Measurements from ENCODE around the gene RSU1.

Gene RSU1

DNA sequence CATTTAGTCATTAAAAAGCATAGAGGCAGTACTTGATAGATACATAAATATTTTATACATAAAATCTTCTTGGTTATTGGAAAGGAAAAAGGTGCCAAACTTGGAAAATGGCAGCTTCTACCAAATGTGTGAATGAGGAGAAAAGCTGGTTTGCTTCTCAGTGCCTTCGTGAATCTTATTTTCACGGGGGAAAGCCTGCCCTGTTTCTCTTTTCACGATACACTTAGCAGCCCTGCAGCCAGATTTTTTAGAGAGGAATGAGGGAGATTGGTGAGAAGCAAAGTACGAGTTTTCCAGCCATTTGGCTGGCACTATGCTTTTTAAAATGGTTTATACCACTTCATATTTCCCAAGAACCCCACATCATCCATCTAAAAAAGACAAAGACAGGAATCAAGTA, 272.6 kb downstream of the RSU1 start:
- Histone ChIP-seq H3K9me3 (ENCODE audit: insufficient read depth, low read length, severe bottlenecking) (no peaks in the 10 kb centered on the region), H3K79me2 (ENCODE audit: insufficient read depth, low read length) (no peaks in the 10 kb centered on the region), H3K27ac (ENCODE audit: low read length) (no peak overlapping the region), H3K9ac (ENCODE audit: low read depth, low read length) (no peak overlapping the region), H2AFZ (ENCODE audit: low read depth, low read length) (no peak overlapping the region), H3K4me3 (ENCODE audit: low read depth in 1 of 2, low read length in 2 of 2) (no peak overlapping the region), H4K20me1 (ENCODE audit: insufficient read depth, low read length) (no peaks in the 10 kb centered on the region), H3K4me2 (ENCODE audit: insufficient read depth, low read length) (no peak overlapping the region), H3K36me3 (ENCODE audit: insufficient read depth, low read length) (no peaks in the 10 kb centered on the region), H3K27me3 (ENCODE audit: insufficient read depth, low read length, poor library complexity) (no peaks in the 10 kb centered on the region), H3K4me1 (ENCODE audit: insufficient read depth, low read length) (no peaks in the 10 kb centered on the region)
- DNase-seq (no peak), ATAC-seq (ENCODE audit: insufficient read depth, low read depth) (no peak)
- TF ChIP-seq, protein P1, sequence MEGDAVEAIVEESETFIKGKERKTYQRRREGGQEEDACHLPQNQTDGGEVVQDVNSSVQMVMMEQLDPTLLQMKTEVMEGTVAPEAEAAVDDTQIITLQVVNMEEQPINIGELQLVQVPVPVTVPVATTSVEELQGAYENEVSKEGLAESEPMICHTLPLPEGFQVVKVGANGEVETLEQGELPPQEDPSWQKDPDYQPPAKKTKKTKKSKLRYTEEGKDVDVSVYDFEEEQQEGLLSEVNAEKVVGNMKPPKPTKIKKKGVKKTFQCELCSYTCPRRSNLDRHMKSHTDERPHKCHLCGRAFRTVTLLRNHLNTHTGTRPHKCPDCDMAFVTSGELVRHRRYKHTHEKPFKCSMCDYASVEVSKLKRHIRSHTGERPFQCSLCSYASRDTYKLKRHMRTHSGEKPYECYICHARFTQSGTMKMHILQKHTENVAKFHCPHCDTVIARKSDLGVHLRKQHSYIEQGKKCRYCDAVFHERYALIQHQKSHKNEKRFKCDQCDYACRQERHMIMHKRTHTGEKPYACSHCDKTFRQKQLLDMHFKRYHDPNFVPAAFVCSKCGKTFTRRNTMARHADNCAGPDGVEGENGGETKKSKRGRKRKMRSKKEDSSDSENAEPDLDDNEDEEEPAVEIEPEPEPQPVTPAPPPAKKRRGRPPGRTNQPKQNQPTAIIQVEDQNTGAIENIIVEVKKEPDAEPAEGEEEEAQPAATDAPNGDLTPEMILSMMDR (IDR thresholded peaks at IDR 0.05; ENCODE audit: borderline replicate concordance, extremely low read depth, low read length, poor library complexity, severe bottlenecking): no peak
- TF ChIP-seq EZH2 (IDR thresholded peaks at IDR 0.05; ENCODE audit: borderline replicate concordance, low read depth, low read length, severe bottlenecking): no peak

DNA sequence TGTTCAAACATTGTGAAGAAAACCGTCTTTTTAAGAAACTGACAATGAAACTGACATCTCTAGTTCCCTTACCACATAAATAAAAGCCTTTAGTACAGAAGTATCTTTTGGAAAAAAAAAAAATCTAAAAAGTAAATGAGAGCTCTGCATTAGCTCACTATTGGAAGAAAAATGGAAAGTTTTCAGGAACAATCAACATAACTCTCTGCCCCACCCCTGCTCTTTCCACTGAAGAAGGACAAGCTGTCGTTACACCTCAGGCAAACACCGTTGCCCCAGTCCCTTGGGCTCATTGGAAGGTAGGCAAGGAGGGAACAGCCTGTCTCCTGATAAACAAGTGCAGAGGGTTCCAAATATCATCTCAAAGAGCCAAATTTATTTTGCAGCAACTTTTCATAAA, 273.1 kb downstream of the RSU1 start:
- H3K27ac ChIP-seq (ENCODE audit: low read length): no peak overlapping the region
- no peaks in the 10 kb centered on the region for H3K9me3 ChIP-seq (ENCODE audit: insufficient read depth, low read length, severe bottlenecking)
- H3K4me2 ChIP-seq (ENCODE audit: insufficient read depth, low read length): no peak overlapping the region
- H3K9ac ChIP-seq (ENCODE audit: low read depth, low read length): no peak overlapping the region
- ATAC-seq (ENCODE audit: insufficient read depth, low read depth) (no peak), DNase-seq (no peak)
- H3K27me3 ChIP-seq (ENCODE audit: insufficient read depth, low read length, poor library complexity): no peaks in the 10 kb centered on the region
- H3K79me2 ChIP-seq (ENCODE audit: insufficient read depth, low read length): no peaks in the 10 kb centered on the region
- H3K4me3 ChIP-seq (ENCODE audit: low read depth in 1 of 2, low read length in 2 of 2): no peak overlapping the region
- no peaks in the 10 kb centered on the region for H3K36me3 ChIP-seq (ENCODE audit: insufficient read depth, low read length)
- TF ChIP-seq, protein P1 (IDR thresholded peaks at IDR 0.05; ENCODE audit: borderline replicate concordance, extremely low read depth, low read length, poor library complexity, severe bottlenecking): no peak
- TF ChIP-seq EZH2 (IDR thresholded peaks at IDR 0.05; ENCODE audit: borderline replicate concordance, low read depth, low read length, severe bottlenecking): no peak
- H2AFZ ChIP-seq (ENCODE audit: low read depth, low read length): no peak overlapping the region
- no peaks in the 10 kb centered on the region for H3K4me1 ChIP-seq (ENCODE audit: insufficient read depth, low read length)
- no peaks in the 10 kb centered on the region for H4K20me1 ChIP-seq (ENCODE audit: insufficient read depth, low read length)
